Activated gamma-delta T cell treated with Interleukin-2 at 50 U/mL for 16 hours (primary cell): Measurements from ENCODE around the gene KLHL8.

Experiments used
- DNase-seq: peaks from one replicate; pipeline ENCODE4 v3.0.0-alpha.2; 2020

The KLHL8 gene

GRCh38 chr4:87220094-87220822, at the start of gene KLHL8:
KLHL8 (minus strand) TSS chr4:87220618; CDS start chr4:87195539, 25,079 bp downstream.
- DNase-seq: peak; percentile 82

DNA sequence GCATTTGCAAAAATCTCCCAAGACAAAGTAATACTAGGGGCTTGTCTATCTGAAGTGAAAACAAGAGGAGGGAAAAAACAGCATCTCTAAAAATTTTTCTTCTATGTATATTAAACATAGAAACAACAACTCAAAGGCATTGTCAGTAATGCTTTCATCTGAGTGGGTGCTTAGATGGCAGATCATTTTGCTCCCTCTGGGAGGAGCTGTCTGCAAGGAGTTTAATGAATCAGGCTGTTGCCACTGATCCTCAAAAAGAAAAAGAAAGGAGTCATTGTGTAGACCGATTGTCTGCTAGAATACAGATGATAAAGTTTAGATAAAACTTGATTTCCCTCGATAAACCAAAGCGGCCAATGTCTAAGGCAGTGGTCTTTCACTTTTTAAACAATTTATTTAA, 49.7 kb upstream of the KLHL8 start:
- DNase-seq: no peak

DNA sequence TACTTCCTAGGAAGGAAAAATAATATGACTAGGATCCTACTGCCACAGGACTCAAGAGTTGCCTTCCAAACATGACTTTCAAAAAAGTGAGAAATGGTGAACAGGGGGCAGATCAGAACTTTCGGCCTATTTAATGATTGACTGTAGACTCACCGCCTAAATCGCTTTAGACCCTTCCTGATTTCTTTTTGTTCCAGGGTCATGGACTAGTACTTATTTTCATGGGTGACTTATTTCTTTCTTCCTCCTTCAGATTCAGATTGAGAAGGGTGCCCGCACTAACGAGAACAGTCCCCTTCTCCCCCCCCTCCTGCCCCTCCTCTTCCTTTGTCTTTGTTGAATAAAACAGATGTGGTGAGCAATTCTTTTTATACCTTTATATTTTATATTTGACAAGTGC, 48.0 kb upstream of the KLHL8 start:
- no peak for DNase-seq

GRCh38 chr4:87266986-87267385, 46.6 kb upstream of the KLHL8 start:
- DNase-seq: no peak

DNA sequence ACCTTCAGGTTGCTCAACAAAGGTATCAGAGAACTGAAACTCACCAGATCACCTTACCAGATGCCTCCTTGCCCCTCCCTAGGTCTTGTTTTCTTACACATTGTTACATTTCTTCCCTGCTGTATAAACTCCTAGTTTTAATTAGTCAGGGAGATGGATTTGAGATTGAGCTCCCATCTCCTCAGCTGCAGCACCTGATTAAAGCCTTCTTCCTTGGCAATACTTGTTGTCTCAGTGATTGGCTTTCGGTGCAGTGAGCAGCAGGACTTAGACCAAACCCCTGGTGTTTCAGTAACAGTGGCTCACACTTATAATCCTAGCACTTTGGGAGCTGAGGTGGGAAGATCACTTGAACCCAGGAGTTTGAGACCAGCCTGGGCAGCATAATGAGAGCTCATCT, 42.5 kb upstream of the KLHL8 start:
- no peak for DNase-seq

GRCh38 chr4:87260477-87260876, 40.1 kb upstream of the KLHL8 start:
- no peak for DNase-seq

DNA sequence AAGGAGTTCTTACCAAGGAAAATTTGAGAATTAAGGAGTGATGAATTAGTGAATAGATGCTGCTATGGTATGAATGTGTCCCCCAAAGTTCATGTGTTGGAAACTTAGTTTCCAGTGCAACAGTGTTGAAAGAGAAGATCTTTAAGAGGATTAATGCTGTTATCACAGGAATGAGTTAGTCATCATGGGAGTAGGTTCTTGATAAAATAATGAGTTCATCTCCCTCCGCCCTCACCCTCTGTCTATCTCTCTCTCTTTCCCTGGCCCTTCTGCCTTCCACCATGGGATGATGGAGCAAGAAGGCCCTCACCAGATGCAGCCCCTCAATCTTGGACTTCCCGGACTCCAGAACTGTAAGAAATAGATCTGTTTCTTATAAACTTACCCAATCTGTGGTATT, 38.3 kb upstream of the KLHL8 start:
- DNase-seq: no peak

GRCh38 chr4:87257523-87257922, 37.1 kb upstream of the KLHL8 start:
- no peak for DNase-seq

GRCh38 chr4:87255755-87256154, 35.3 kb upstream of the KLHL8 start:
- DNase-seq: no peak

- DNase-seq: no peak
These were observed 30.7 kb upstream of the KLHL8 start for GRCh38 chr4:87251106-87251505.

- no peak for DNase-seq
These were observed 29.9 kb upstream of the KLHL8 start for GRCh38 chr4:87250294-87250693.

GRCh38 chr4:87249332-87250019, 29.1 kb upstream of the KLHL8 start:
- no peak for DNase-seq

- DNase-seq: no peak
These were observed 23.1 kb upstream of the KLHL8 start for GRCh38 chr4:87243426-87244053.

- no peak for DNase-seq
These were observed 20.9 kb upstream of the KLHL8 start for GRCh38 chr4:87241336-87241735.

- no peak for DNase-seq
These were observed 19.9 kb upstream of the KLHL8 start for GRCh38 chr4:87240341-87240740.

- no peak for DNase-seq
These were observed 19.4 kb upstream of the KLHL8 start for GRCh38 chr4:87239821-87240220.

GRCh38 chr4:87239194-87239593, 18.8 kb upstream of the KLHL8 start:
- no peak for DNase-seq

- no peak for DNase-seq
These were observed 16.4 kb upstream of the KLHL8 start for GRCh38 chr4:87236861-87237260.

DNA sequence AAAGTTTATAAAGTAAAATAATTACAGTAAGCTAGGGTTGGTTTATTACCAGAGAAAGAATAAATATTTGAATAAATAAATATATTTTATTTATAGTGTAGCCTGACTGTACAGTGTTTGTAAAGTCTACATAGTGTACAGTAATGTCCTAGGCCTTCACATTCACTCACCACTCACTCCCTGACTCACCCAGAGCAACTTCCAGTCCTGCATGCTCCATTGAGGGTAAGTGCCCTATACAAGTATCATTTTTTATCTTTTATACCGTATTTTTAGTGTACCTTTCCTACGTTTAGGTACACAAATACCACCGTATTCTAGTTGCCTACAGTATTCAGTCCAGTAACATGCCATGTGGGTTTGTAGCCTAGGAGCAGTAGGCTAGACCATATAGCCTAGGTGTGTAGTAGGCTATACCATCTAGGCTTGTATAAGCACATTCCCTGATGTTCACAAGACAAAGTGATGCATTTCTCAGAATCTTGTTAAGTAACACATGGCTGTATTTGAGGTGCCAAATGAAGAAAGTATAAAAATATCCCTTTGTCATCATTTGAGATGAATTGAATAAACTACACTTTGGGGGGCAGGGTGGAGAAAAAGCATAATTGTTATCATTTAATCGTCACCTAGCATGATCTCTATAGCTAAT, 14.7 kb upstream of the KLHL8 start:
- no peak for DNase-seq

DNA sequence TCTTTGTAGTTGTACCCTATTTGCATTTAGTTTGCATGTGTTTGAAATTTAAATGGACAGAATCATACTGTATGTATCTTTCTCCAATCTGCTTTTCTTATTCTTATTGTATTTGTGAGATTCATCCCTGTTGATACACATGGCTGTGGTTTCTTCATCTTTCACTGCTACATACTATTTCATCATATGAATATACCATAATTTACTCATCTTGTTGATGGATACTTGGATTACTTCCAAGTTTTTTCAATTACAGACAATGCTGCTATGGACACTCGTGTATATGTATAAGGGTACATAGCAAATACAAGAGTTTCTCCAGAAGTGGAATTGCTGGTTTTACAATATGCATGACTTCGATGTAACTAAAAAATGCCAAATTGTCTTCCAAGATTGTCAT, 11.8 kb upstream of the KLHL8 start:
- no peak for DNase-seq

DNA sequence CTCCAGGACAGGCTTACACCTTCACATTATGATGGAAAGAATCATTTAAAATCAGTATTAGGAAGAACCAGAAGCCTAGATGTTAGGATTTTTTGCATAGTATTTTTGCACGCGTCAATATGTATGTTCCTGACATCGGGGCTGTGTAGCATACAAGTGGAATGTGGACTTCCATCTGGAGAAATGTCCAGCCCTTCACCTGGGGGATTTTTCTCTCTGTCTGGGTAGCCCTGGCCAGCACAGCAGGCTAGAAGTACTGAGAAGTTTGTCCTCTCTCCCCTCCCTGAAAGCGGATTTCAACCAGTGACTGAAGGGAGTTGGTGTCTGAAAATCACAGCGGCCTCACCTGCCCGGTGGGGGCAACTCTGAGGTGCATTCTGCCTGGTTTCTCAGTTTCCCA, 10.4 kb upstream of the KLHL8 start:
- no peak for DNase-seq

- DNase-seq: no peak
These were observed 9.6 kb upstream of the KLHL8 start for GRCh38 chr4:87229979-87230378.

DNA sequence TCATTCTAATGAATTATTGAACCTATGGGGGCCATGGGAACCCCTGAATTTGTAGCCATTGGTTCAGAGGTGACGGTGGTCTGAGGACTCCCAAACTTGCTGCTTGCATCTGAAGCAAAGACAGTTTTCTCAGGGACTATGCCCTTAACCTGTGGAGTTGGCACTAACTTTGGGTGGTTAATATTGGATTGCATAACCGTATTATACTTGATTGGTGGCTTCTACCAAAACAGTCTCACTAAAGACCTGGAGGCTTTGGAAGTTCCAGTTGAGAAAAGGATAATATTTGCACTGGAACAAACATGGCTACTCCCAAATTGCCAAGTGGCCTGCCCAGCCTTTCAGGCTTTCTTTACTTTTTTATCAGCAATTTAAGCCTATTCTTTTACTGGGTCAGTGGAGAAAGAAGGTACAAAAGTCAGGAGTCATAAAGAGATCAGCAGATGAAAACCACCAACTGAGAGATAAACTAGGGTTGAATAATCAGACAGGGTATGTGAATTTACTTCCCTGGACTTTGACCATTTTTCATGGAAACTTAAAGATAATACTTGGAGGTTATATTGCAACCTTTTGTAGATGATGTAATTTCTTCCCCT, 7.9 kb upstream of the KLHL8 start:
- DNase-seq: no peak
